Esophagus muscularis mucosa (tissue), 4 donors: ENCODE data around the gene BBS2. TPM values are rescaled to one million over a fixed set of nuclear protein-coding genes. Genes with fewer than 3 reads are reported as not detected.

Experiments used
- DNase-seq: peaks from one replicate; pipeline ENCODE4 v3.0.0-alpha.2; 2017; ENCODE audit errors: extremely low spot score
- H3K27ac ChIP-seq, 4 donors: fragments of 200-600 bp; sonication (generic); replicated peaks in 1 of 4; 1 replicate in 3 of 4; 2 replicates in 1 of 4; pipeline ENCODE4 v1.5.1; 2016 to 2019; ENCODE audit warnings: mild to moderate bottlenecking in 1 of 4
- H3K27me3 ChIP-seq, 4 donors: fragments of 200-600 bp; sonication (generic); one replicate each; pipeline versions ENCODE4 v1.5.1 to v1.6.0; 2016 to 2019
- H3K36me3 ChIP-seq, 4 donors: fragments of 200-600 bp; sonication (generic); one replicate each; pipeline ENCODE4 v1.5.1; 2016 to 2019
- H3K4me1 ChIP-seq, 4 donors: fragments of 200-600 bp; sonication (generic); one replicate each; pipeline ENCODE4 v1.5.1; 2016 to 2019
- H3K4me3 ChIP-seq, 4 donors: fragments of 200-600 bp; sonication (generic); 1 replicate in 2 of 4; 2 replicates in 2 of 4; pipeline ENCODE4 v1.5.1; 2016 to 2019; ENCODE audit warnings: mild to moderate bottlenecking in 4 of 4, moderate library complexity in 1 of 4
- H3K9me3 ChIP-seq, 4 donors: fragments of 200-600 bp; sonication (generic); 1 replicate in 3 of 4; 2 replicates in 1 of 4; pipeline ENCODE4 v1.5.1; 2016 to 2019
- CTCF ChIP-seq, 3 experiments: fragments of 200-600 bp in 2 of 3; fragments of 450-650 bp in 1 of 3; sonication (generic) in 2 of 3; IDR thresholded peaks; one replicate each; pipeline ENCODE4 v1.5.1; 2017 to 2019; ENCODE audit warnings: antibody characterized with exemption in 3 of 3, mild to moderate bottlenecking in 2 of 3, moderate library complexity in 1 of 3
- EP300 ChIP-seq: sonication (generic); formaldehyde crosslinking; IDR thresholded peaks from one replicate; pipeline ENCODE4 v1.6.1; 2017; ENCODE audit warnings: antibody characterized with exemption
- POLR2A ChIP-seq: fragments of 450-650 bp; IDR thresholded peaks from one replicate; pipeline ENCODE4 v1.6.1; 2017; ENCODE audit warnings: antibody characterized with exemption, moderate library complexity, mild to moderate bottlenecking, low read depth
- POLR2AphosphoS5 ChIP-seq, 2 donors: sonication (generic); formaldehyde crosslinking; IDR thresholded peaks; one replicate each; pipeline ENCODE4 v1.6.1; 2017; ENCODE audit warnings: antibody characterized with exemption in 2 of 2
- WGBS: methylation state at CpG from one replicate; pipeline ENCODE4 v1.1.5; 2018; 5-methylcytosine and 5-hydroxymethylcytosine counted together
- intact Hi-C: fragments of 100-400 bp; cut with DNase I; formaldehyde crosslinking; loops from one replicate; pipeline ENCODE4 v1.15.1; 2023
- total RNA-seq, 4 donors: library from RNA; depleted of rRNA; stranded (reverse); fragments of >200 nt; gene quantifications; one replicate each; pipeline versions ENCODE4 v1.1.0 to v1.2.1, GENCODE V29; 2016

The BBS2 gene
- total RNA-seq, 4 donors from 2014 or later, result 33.2 to 47.8 (median 39.0) TPM

DNA sequence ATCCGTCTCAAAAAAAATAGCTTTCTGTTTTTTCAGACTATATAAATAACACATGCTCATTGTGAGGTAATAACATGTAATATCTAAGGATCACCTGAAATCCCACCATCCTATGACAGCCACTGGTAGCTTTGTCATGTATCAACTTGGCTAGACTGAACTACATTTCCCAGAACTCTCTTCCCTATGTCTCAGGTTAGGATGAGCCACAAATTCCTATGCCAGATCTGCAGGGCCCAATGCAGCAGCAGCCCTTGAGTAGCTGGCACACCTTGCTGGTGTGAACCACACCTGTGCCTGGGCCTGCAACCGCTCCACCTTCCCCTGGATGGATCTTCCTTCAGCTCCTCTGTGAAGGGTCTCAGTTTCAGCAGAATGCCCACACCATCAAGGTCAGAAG is 40.4 kb downstream of the BBS2 start:
- H3K4me3 ChIP-seq, result no peak overlapping the region
- H3K36me3 ChIP-seq, result peaks cover 52 to 98% (median 86%) of the 10 kb centered on the region in 4 donors
- intact Hi-C loops, result no loop called here
- TF ChIP-seq POLR2AphosphoS5 (IDR thresholded peaks at IDR 0.05) (no peak), CTCF (IDR thresholded peaks at IDR 0.05) (no peak), EP300 (no peak), POLR2A (no peak)
- no peaks in the 10 kb centered on the region for H3K4me1 ChIP-seq
- no peak for DNase-seq
- no peaks in the 10 kb centered on the region for H3K9me3 ChIP-seq
- H3K27me3 ChIP-seq, result no peaks in the 10 kb centered on the region
- H3K27ac ChIP-seq, result no peak overlapping the region
- 95% methylated on average over 2 of the region's 2 CpGs for WGBS

- Histone ChIP-seq H3K27ac (no peak overlapping the region), H3K4me3 (no peak overlapping the region), H3K9me3 (no peaks in the 10 kb centered on the region), H3K36me3 (peaks cover 45 to 98% (median 86%) of the 10 kb centered on the region in 4 donors), H3K4me1 (no peaks in the 10 kb centered on the region), H3K27me3 (no peaks in the 10 kb centered on the region)
- no peak for TF ChIP-seq POLR2AphosphoS5 (IDR thresholded peaks at IDR 0.05)
- no peak for TF ChIP-seq POLR2A
- no peak for TF ChIP-seq CTCF (IDR thresholded peaks at IDR 0.05)
- TF ChIP-seq EP300, result no peak
- intact Hi-C loops, result no loop called here
- 61% methylated on average over 2 of the region's 2 CpGs for WGBS
- no peak for DNase-seq
These were observed 41.4 kb downstream of the BBS2 start for GRCh38 chr16:56478281-56479049.

- no peak for DNase-seq
- no peaks in the 10 kb centered on the region for H3K9me3 ChIP-seq
- TF ChIP-seq EP300 (no peak), CTCF (IDR thresholded peaks at IDR 0.05) (no peak), POLR2A (no peak)
- H3K4me1 ChIP-seq, result no peaks in the 10 kb centered on the region
- no peak overlapping the region for H3K27ac ChIP-seq
- intact Hi-C loops, result no loop called here
- H3K36me3 ChIP-seq, result peaks cover 47 to 98% (median 86%) of the 10 kb centered on the region in 4 donors
- no peak overlapping the region for H3K4me3 ChIP-seq
- H3K27me3 ChIP-seq, result no peaks in the 10 kb centered on the region
- WGBS, result 91% methylated on average over 2 of the region's 2 CpGs
These were observed 42.5 kb downstream of the BBS2 start for GRCh38 chr16:56477096-56477878.

GRCh38 chr16:56475201-56475600 is 44.6 kb downstream of the BBS2 start:
- DNase-seq, result no peak
- H3K9me3 ChIP-seq, result no peaks in the 10 kb centered on the region
- H3K4me1 ChIP-seq, result no peaks in the 10 kb centered on the region
- intact Hi-C loops, result no loop called here
- H3K27me3 ChIP-seq, result no peaks in the 10 kb centered on the region
- no peak overlapping the region for H3K27ac ChIP-seq
- H3K36me3 ChIP-seq, result peaks cover 68 to 98% (median 91%) of the 10 kb centered on the region in 4 donors
- no peak overlapping the region for H3K4me3 ChIP-seq
- TF ChIP-seq EP300, result no peak
- no peak for TF ChIP-seq CTCF (IDR thresholded peaks at IDR 0.05)
- TF ChIP-seq POLR2AphosphoS5 (IDR thresholded peaks at IDR 0.05), result no peak
- TF ChIP-seq POLR2A, result no peak
- 88% methylated on average over 2 of the region's 2 CpGs for WGBS
